B cell (primary cell): ENCODE data around the gene XXYLT1.

Source experiments
- CTCF ChIP-seq: fragments of 200-600 bp; IDR thresholded peaks from one replicate; pipeline ENCODE4 v1.8.0; 2022; ENCODE audit warnings: antibody characterized with exemption, mild to moderate bottlenecking
- EZH2 ChIP-seq: IDR thresholded peaks from 2 replicates; pipeline ENCODE4 v1.6.1; 2012; ENCODE audit warnings: borderline replicate concordance, low read depth, mild to moderate bottlenecking, moderate library complexity, low read length; ENCODE audit not compliant: insufficient read depth, poor library complexity, severe bottlenecking

- TF ChIP-seq EZH2 (no peak), CTCF (no peak)
Observed at GRCh38 chr3:195082811-195083210, 188.1 kb downstream of the XXYLT1 start.
